ENCODE measurements around the gene GSK3B. TPM values are rescaled to one million over a fixed set of nuclear protein-coding genes. Genes with fewer than 3 reads are reported as not detected.

Gene GSK3B
- total and polyA plus RNA-seq, 8 donors, result 4.4 to 20.7 (median 11.2) TPM

DNA sequence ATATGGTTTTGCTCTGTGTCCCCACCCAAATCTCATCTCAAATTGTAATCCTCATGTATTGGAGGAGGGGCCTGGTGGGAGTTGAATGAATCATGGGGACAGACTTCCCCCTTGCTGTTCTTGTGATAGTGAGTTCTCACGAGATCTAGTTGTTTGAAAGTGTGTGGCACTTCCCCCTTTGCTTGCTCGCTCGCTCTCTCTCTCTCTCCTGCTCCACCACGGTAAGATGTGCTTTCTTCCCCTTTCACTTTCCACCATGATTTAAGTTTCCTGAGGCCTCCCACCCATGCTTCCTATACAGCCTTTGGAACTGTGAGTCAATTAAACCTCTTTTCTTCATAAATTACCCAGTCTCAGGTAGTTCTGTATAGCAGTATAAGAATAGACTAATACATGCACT lies 60.7 kb downstream of the GSK3B start:
- no peak for ATAC-seq

DNA sequence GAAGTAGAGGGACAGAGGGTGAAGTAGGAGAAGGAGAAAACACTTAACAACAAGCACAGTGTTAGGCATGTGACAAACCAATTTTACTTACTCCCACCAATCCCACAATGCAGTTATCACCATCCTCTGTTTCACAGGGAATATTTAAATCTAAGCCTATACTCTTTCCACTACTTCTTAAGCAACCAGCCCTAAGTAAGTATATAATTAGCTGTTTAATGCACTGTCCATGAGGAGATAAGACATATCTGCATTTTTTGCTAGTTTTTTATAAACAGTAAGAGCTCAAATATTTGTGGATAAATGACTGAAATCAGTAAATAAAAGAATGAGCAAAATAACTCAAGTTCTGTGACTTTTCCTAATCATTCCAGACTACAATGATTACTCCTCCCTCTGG lies 62.7 kb downstream of the GSK3B start:
- Histone ChIP-seq H3K27me3 (no peaks in the 10 kb centered on the region), H3K27ac (no peak overlapping the region), H3K4me1 (peaks cover 0 to 6% (median 0%) of the 10 kb centered on the region in 3 donors), H3K4me3 (no peak overlapping the region), H3K9me3 (no peaks in the 10 kb centered on the region), H3K36me3 (no peaks in the 10 kb centered on the region)
- TF ChIP-seq, protein P1, sequence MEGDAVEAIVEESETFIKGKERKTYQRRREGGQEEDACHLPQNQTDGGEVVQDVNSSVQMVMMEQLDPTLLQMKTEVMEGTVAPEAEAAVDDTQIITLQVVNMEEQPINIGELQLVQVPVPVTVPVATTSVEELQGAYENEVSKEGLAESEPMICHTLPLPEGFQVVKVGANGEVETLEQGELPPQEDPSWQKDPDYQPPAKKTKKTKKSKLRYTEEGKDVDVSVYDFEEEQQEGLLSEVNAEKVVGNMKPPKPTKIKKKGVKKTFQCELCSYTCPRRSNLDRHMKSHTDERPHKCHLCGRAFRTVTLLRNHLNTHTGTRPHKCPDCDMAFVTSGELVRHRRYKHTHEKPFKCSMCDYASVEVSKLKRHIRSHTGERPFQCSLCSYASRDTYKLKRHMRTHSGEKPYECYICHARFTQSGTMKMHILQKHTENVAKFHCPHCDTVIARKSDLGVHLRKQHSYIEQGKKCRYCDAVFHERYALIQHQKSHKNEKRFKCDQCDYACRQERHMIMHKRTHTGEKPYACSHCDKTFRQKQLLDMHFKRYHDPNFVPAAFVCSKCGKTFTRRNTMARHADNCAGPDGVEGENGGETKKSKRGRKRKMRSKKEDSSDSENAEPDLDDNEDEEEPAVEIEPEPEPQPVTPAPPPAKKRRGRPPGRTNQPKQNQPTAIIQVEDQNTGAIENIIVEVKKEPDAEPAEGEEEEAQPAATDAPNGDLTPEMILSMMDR (IDR thresholded peaks at IDR 0.05), result no peak
- no peak for DNase-seq
- no peak for ATAC-seq
- intact Hi-C loops (cut with DNase I), result no loop called here
- no peak for FAIRE-seq

More for the DNA sequence above, 60.7 kb downstream of the GSK3B start:
- intact Hi-C loops (cut with DNase I), result no loop called here
- 86 to 98% methylated on average over 4 of the region's 4 CpGs for WGBS, 2 donors
- Histone ChIP-seq H3K4me1 (no peaks in the 10 kb centered on the region), H3K4me3 (no peak overlapping the region), H3K9me3 (no peaks in the 10 kb centered on the region), H3K36me3 (no peaks in the 10 kb centered on the region), H3K27me3 (no peaks in the 10 kb centered on the region), H3K27ac (no peak overlapping the region)
- FAIRE-seq (no peak), DNase-seq (no peak)
- TF ChIP-seq, protein P1 (IDR thresholded peaks at IDR 0.05), result no peak

- ATAC-seq (no peak), DNase-seq (no peak), FAIRE-seq (no peak)
- WGBS, 2 donors, result 92 to 95% methylated on average over 1 of the region's 1 CpG
- no peaks in the 10 kb centered on the region for H3K9me3 ChIP-seq
- H3K4me1 ChIP-seq, result peaks cover 0 to 6% (median 0%) of the 10 kb centered on the region in 3 donors
- intact Hi-C loops (cut with DNase I), result no loop called here
- TF ChIP-seq, protein P1 (IDR thresholded peaks at IDR 0.05), result no peak
- no peaks in the 10 kb centered on the region for H3K27me3 ChIP-seq
- no peaks in the 10 kb centered on the region for H3K36me3 ChIP-seq
- no peak overlapping the region for H3K4me3 ChIP-seq
- no peak overlapping the region for H3K27ac ChIP-seq
Measured at GRCh38 chr3:120029749-120030148, 64.5 kb downstream of the GSK3B start.

DNA sequence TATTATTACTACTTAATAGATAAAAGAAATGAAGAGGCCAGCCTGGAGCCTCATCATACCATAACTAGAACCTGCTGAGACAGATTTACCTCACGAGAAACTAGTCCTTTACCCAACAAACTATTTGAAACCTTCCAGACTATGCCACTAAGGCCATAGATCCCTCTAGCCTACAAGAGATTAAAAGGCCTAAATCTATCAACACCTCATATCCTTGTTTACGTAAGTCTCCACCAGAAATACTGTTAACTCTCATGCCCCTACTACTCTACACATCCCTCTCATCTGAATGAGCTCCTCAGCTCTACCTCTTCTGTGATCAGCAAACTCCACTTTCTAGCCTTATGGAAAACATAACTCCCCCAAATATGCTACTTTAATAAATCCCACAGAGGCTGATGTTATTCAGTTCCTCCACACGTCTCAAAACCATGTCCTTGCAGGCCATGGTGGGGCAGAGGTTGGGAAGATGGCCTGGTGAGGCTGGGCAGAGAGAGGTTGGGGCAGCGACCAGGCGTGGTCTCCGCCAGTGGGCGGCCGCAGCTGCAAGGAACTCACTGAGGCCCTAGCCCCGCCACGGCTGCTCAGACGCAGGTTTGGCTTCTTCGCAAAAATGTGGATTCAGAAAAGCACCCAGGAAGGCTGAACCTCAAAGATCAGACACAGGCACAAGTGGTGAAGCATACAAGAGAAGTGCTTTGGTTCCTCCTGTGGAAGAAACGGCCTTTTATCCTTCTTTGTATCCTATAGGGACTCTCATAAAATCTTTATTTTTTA lies 65.8 kb downstream of the GSK3B start:
- ATAC-seq (no peak), FAIRE-seq (no peak), DNase-seq (no peak)
- Histone ChIP-seq H3K4me3 (no peak overlapping the region), H3K27ac (no peak overlapping the region), H3K27me3 (no peaks in the 10 kb centered on the region), H3K9me3 (no peaks in the 10 kb centered on the region), H3K36me3 (no peaks in the 10 kb centered on the region), H3K4me1 (peaks cover 0 to 6% (median 0%) of the 10 kb centered on the region in 3 donors)
- whole genome bisulfite sequencing, 2 donors, result 94 to 97% methylated on average over 13 of the region's 13 CpGs
- TF ChIP-seq, protein P1 (IDR thresholded peaks at IDR 0.05), result no peak
- intact Hi-C loops (cut with DNase I), result no loop called here

DNA sequence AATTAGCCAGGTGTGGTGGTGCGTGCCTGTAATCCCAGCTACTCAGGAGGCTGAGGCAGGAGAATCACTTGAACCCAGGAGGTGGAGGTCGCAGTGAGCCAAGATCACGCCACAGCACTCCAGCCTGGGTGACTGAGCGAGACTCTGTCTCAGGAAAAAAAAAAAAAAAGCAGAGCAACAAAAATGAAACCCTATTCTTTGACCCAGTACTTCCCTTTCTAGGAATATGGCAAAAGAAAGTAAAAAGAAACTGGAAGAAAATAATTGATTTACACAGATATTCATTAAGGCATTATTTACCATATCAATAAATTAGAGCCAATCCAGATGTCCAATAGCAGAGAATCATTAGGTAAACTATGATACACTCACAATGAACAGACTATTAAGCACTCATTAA lies 67.0 kb downstream of the GSK3B start:
- Histone ChIP-seq H3K27ac (no peak overlapping the region), H3K36me3 (no peaks in the 10 kb centered on the region), H3K27me3 (no peaks in the 10 kb centered on the region), H3K4me3 (no peak overlapping the region), H3K9me3 (no peaks in the 10 kb centered on the region), H3K4me1 (peaks cover 0 to 6% (median 0%) of the 10 kb centered on the region in 3 donors)
- intact Hi-C loops (cut with DNase I), result no loop called here
- WGBS, 2 donors, result 94 to 96% methylated on average over 4 of the region's 4 CpGs
- ATAC-seq (no peak), FAIRE-seq (no peak), DNase-seq (no peak)
- TF ChIP-seq, protein P1 (IDR thresholded peaks at IDR 0.05), result no peak

Measured in pancreas (tissue), 10 donors.